ENCODE data around the gene NDUFAB1. TPM values are rescaled to one million over a fixed set of nuclear protein-coding genes. Genes with fewer than 3 reads are reported as not detected.

NDUFAB1 gene
- total and polyA plus RNA-seq, 2 of the 13 experiments (the other 11 are each of a cell fraction or from before 2014, with no cell fraction given), result 221 to 601 TPM

GRCh38 chr16:23537390-23537789, 58.7 kb downstream of the NDUFAB1 start (continued):
- TF ChIP-seq ZNF136 (CRISPR knock-in tag; IDR thresholded peaks at IDR 0.05; ENCODE audit: low read depth) (no peak), FUBP1 (CRISPR knock-in tag; IDR thresholded peaks at IDR 0.05; ENCODE audit: borderline replicate concordance) (no peak), IRX3 (CRISPR knock-in tag; IDR thresholded peaks at IDR 0.05; ENCODE audit: borderline replicate concordance, low read depth) (no peak), TARDBP (CRISPR knock-in tag; IDR thresholded peaks at IDR 0.05) (no peak), KLF9 (CRISPR knock-in tag; IDR thresholded peaks at IDR 0.05; ENCODE audit: low read depth) (no peak), ZNF598 (CRISPR knock-in tag; IDR thresholded peaks at IDR 0.05; ENCODE audit: borderline replicate concordance) (no peak), MYC (CRISPR knock-in tag; IDR thresholded peaks at IDR 0.05; ENCODE audit: borderline replicate concordance) (no peak), ZNF260 (CRISPR knock-in tag; IDR thresholded peaks at IDR 0.05; ENCODE audit: borderline replicate concordance, low read depth) (no peak), HDAC2 (CRISPR knock-in tag; IDR thresholded peaks at IDR 0.05) (no peak), ZNF337 (CRISPR knock-in tag; IDR thresholded peaks at IDR 0.05; ENCODE audit: borderline replicate concordance, low read depth) (no peak), PTBP1 (IDR thresholded peaks at IDR 0.05; ENCODE audit: low read depth, low read length, poor library complexity, severe bottlenecking) (no peak), ZNF207 (IDR thresholded peaks at IDR 0.05; ENCODE audit: borderline replicate concordance) (no peak), UBTF (CRISPR knock-in tag; IDR thresholded peaks at IDR 0.05) (no peak), ZNF629 (CRISPR knock-in tag; conservative IDR thresholded peaks at IDR 0.05) (0 out of 2 replicates have a peak, but pooled peaks have one; percentile 29), PHF20 (CRISPR knock-in tag; IDR thresholded peaks at IDR 0.05) (no peak), ZNF777 (CRISPR knock-in tag; IDR thresholded peaks at IDR 0.05) (no peak), PLRG1 (conservative IDR thresholded peaks at IDR 0.05) (no peak), PBX3 (CRISPR knock-in tag; IDR thresholded peaks at IDR 0.05; ENCODE audit: borderline replicate concordance) (no peak), MED8 (CRISPR knock-in tag; IDR thresholded peaks at IDR 0.05; ENCODE audit: insufficient replicate concordance) (no peak), ZNF224 (CRISPR knock-in tag; IDR thresholded peaks at IDR 0.05) (no peak), ZBTB38 (CRISPR knock-in tag; IDR thresholded peaks at IDR 0.05) (no peak), CREM (IDR thresholded peaks at IDR 0.05) (no peak), CREM (CRISPR knock-in tag; IDR thresholded peaks at IDR 0.05) (no peak), ZNF776 (CRISPR knock-in tag; IDR thresholded peaks at IDR 0.05) (no peak), MED13 (CRISPR knock-in tag; IDR thresholded peaks at IDR 0.05) (no peak), HOXA5 (CRISPR knock-in tag; IDR thresholded peaks at IDR 0.05) (no peak), ZMYM2 (CRISPR knock-in tag; IDR thresholded peaks at IDR 0.05) (no peak), NCOA5 (CRISPR knock-in tag; IDR thresholded peaks at IDR 0.05) (no peak), TCF7L2 (IDR thresholded peaks at IDR 0.05; ENCODE audit: low read depth, low read length) (no peak), ETV6 (CRISPR knock-in tag; conservative IDR thresholded peaks at IDR 0.05) (no peak)

Data from HepG2 (cell line).